ENCODE measurements around the gene TRIO.

DNA sequence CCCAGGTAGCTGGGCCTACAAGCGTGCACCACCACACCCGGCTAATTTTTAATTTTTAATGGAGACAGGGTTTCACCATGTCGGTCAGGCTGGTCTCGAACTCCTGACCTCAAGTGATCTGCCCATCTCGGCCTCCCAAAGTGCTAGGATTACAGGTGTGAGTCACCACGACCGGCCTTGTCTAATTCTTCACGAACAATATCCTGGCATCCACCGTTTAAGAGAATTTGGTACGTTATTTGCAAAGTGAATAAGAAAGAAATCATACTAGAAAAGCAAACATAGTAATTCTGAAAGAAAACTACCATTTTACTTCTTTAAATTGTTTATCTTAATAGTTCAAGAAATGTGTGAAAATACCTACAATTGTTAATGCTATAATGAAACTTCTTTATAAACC lies 42.9 kb upstream of the TRIO start:
- no peak for TF ChIP-seq POLR2A (IDR thresholded peaks at IDR 0.05)
- TF ChIP-seq, protein P1, sequence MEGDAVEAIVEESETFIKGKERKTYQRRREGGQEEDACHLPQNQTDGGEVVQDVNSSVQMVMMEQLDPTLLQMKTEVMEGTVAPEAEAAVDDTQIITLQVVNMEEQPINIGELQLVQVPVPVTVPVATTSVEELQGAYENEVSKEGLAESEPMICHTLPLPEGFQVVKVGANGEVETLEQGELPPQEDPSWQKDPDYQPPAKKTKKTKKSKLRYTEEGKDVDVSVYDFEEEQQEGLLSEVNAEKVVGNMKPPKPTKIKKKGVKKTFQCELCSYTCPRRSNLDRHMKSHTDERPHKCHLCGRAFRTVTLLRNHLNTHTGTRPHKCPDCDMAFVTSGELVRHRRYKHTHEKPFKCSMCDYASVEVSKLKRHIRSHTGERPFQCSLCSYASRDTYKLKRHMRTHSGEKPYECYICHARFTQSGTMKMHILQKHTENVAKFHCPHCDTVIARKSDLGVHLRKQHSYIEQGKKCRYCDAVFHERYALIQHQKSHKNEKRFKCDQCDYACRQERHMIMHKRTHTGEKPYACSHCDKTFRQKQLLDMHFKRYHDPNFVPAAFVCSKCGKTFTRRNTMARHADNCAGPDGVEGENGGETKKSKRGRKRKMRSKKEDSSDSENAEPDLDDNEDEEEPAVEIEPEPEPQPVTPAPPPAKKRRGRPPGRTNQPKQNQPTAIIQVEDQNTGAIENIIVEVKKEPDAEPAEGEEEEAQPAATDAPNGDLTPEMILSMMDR (IDR thresholded peaks at IDR 0.05): no peak
